Sciatic nerve (tissue), 2 donors: ENCODE measurements around the gene KHDC1L. TPM values are rescaled to one million over a fixed set of nuclear protein-coding genes. Genes with fewer than 3 reads are reported as not detected.
"Not testable (repeated sequence)": the region's sequence is repeated elsewhere in the genome, so short reads cannot be mapped to it uniquely, and the experiment has no call there.

Source experiments
- ATAC-seq: fragments of 200-7000 bp; cut with Tn5 transposase; one replicate; pipeline ENCODE4 v1.9.1; 2020; ENCODE audit warnings: mild to moderate bottlenecking, moderate library complexity
- DNase-seq: peaks from one replicate; pipeline ENCODE4 v3.0.0-alpha.2; 2020; ENCODE audit warnings: low spot score
- intact Hi-C: fragments of 100-400 bp; cut with DNase I; formaldehyde crosslinking; loops from one replicate; pipeline ENCODE4 v1.14.2; 2022
- total RNA-seq: library from RNA; stranded (reverse); fragmentation: NEBNext Ultra II Directional; extraction: Animal tissue kit (Norgen Biotek cat#: 25700); gene quantifications from one replicate; pipeline ENCODE4 v1.2.1, GENCODE V29; 2021
- donor health status: DM: no; HTN: no; CAD: no.
- donor health status: DM: no; HTN: no; CAD: no.

The KHDC1L gene
- total RNA-seq, 1 donor from 2014 or later: not detected

DNA sequence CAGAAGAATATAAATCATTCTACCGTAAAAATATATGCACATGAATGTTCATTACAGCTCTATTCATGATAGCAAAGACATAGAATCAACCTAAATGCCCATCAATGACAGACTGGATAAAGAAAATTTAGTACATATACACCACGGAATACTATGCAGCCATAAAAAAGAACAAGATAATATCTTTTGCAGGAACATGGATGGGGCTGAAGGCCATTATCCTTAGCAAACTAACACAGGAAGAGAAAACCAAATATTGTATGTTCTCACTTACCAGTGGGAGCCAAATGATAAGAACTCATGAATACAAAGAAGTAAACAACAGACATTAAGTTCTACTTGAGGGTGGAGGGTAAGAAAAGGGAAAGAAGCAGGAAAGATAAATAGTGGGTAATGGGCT is 8.4 kb downstream of the KHDC1L start:
- no peak for DNase-seq
- no peak for ATAC-seq
- intact Hi-C loops: no loop called here

DNA sequence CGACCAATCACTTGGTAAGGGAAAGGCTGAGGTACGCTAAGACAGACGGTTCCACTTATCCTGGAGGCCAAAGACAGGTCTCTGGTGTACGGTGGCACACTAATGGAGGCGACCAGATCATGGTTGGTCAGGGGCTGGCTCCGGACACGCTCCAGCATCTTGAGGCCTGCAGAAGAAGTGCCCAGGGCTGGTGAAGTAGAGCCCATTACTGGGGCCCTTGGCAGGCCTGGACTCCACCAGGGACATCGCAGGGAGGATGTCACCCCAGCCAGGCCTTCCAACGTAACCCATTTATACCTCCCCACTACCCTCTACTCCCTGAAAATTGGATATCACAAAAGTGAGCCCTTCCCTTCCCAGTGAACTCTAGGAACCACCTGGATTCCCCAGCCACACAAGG is 16.2 kb downstream of the KHDC1L start:
- DNase-seq: no peak
- intact Hi-C loops: no loop called here
- ATAC-seq: no peak

DNA sequence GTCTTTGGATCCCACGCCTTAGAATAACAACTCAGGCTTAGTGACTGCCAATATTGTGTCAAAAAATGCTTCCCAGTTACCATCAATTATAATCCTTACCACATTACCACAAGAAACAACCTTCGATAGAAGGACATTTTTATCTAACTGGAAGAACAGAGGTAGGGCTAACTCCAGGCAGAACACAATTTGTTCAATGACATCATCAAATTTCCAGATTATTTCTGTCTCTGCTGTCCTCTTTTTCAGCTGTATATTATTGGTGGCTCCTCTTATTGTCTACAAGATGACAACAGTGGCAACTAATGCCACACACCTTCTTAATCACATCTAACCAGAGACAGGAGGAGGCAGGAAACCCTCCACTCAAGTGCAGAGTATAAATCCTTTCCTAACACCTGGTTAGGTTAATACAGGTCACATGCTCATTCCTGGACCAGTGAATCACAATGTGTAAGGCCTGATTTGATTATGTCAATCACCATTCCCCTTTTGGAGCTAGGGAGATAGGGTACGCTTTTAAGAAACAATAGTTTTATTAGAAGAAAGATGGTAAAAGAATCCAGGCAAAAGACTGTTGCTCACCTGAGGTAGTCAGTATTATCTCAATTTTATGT is 18.0 kb downstream of the KHDC1L start:
- ATAC-seq (no peak), DNase-seq (no peak)
- intact Hi-C loops: no loop called here

DNA sequence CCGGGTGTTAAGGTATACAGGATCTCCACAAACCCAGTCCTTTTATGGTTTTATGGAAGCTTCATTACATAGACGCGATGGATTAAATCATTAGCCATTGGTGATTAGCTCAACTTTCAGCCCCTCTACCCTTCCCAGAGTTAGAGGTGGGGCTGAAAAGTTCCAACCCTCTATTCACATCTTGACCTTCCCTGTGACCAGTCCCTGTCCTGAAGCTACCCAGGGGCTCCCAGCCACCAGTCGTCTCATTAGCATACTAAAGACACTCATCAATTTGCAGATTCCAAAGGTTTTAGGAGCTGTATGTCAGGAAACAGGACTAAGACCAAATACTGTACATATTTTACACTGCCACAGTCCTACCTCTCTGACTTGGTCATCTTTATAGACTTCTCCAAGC is 21.0 kb downstream of the KHDC1L start:
- ATAC-seq: no peak
- DNase-seq: no peak
- intact Hi-C loops: no loop called here

DNA sequence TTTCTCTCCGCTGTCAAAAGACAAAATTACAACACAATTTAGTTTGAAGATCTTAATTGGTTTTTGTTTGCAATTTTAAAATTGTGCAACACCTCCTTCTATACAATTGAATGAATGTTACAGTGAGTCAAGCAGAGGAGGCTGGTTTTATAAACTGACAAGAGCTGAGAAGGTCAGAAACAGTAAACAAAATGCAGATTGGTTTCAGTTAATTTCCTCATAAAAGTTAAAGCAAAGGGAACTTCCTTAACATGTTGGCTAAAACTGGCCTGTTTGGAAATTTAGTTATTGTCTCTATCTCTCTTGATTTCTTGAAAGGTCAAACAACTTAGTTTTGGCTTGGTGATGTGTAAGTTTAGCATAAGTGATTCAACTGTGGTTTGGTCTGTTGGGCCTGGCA is 22.2 kb downstream of the KHDC1L start:
- no peak for DNase-seq
- intact Hi-C loops: no loop called here
- ATAC-seq: no peak

DNA sequence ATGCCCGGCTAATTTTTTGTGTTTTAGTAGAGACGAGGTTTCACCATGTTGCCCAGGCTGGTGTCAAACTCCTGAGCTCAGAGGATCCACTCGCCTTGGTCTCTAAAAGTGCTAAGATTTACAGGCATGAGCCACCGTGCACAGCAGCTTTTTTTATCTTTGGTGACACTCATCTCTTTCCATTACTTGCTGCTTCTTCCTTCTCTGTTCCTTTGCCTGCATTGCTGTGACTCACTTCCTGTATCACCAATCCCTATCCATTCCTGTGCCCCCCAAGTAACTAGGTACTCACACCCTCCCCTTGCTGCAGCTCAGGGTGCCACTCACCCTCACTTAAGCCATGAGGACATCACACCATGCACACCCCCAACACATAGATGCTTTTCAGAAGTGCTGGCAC is 24.6 kb downstream of the KHDC1L start:
- intact Hi-C loops: no loop called here
- DNase-seq (no peak), ATAC-seq (no peak)

DNA sequence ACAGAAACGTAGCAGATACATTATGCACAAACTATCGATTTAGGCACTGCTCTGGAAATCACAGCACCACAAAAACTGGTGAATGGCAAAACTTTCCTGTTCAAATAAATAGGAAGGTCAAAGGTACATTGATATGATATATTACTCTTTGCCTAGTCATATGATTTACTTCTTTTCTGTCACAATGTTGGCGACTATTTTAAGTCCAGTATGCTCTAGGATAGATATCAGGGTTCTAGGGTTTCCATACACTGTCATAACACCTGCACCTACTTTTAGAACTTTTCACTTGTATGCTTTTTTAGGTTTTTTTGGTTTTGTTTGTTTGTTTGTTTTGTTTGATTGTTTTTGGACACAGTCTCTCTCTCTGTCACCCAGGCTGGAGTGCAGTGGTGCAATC is 25.0 kb downstream of the KHDC1L start:
- ATAC-seq (no peak), DNase-seq (no peak)
- intact Hi-C loops: no loop called here

DNA sequence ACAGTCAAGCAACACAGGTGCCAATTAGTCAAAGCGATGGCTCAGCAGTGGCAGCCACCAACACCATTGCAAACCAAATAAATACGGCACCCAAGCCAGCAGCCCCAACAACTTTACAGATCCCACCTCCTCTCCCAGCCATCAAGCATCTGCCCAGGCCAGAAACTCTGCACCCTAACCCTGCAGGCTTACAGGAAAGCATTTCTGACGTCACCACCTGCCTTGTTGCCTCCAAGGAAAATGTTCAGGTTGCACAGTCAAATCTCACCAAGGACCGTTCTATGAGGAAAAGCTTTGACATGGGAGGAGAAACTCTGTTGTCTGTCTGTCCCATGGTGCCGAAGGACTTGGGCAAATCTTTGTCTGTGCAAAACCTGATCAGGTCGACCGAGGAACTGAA is 30.6 kb downstream of the KHDC1L start:
- intact Hi-C loops: no loop called here
- DNase-seq (no peak), ATAC-seq (no peak)

DNA sequence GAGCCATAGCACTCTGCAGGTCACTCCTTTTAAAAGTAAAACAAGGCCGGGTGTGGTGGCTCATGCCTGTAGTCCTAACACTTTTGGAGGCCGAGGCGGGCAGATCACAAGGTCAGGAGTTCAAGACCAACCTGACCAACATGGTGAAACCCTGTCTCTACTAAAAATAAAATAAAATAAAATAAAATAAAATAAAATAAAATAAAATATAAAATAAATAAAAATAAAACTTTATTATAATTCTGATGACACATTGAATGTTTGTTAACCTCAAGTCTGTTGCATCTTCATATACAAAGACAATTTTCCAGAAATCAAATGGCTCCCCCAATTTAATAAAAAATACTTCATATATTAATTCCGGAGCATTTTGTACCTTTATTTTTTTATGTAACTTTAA is 32.0 kb downstream of the KHDC1L start:
- DNase-seq, ATAC-seq, intact Hi-C loops: not testable (repeated sequence)

DNA sequence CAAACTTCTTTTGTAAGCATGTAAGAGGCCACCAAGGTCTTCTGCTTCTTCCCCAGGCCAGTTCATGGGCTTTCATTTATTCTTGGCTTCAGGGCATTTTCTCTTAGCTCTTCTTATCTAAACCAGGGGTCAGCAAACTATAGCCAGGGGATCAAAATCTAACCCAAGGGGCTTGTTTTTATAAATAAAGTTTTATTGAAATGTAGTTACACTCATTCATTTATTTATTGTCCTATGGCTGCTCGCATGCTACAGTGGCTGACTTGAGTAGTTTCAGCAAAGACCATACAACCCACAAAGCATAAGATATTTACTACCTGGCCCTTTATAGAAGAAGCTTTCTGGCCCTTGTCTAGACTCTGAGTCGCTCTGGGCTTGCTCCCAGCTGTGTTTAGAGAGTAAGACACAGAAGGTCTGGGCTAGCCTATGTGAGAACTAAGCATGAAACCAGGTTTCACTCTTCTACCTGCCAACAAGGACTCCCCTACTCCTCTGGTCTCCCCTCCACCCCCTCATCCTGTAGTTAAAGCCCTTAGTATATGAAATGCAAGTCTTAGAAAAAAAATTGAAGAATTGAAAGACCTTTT is 43.2 kb downstream of the KHDC1L start:
- DNase-seq: no peak
- intact Hi-C loops: no loop called here
- ATAC-seq: no peak

DNA sequence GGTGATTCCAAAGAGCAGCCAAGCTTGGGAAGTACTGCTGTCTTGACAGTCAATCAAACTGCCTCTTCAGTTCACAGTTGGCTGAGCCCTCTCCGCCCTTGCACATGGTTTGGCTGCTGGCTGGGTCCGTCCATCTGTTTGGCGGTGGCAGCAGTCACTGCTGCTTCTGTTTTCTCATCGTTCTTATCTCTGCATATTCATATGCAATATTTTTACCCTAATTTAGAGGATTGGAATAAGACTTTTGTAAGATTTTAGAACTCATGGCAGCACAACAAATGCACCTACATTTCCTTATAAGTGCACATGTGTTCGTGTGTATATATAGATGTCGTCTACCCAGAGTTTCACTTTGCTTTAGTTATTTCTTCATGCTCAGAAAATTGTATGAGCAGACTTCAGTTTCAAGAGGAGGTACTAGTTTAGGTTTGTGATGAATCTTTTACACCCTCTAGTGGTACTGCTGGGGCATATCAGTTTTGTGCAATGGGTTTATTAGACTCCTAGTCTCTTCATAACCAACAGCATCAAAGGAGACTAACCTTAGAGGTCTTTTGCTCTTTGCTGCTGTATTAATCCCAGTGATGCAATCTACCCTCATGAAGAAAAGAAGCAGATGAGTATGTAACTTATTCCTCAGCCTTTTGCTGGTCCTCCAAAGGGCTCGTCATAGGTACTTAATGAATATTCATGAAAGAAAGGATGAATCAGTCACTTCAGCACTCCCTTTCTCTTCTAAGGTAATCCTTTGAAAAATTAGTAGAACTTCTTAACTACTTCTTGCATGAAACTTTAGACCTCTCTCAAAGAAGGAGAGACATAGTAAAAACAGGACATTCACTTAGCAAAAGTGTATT is 44.3 kb downstream of the KHDC1L start:
- DNase-seq (no peak), ATAC-seq (peak; percentile 87)
- intact Hi-C loops: no loop called here

DNA sequence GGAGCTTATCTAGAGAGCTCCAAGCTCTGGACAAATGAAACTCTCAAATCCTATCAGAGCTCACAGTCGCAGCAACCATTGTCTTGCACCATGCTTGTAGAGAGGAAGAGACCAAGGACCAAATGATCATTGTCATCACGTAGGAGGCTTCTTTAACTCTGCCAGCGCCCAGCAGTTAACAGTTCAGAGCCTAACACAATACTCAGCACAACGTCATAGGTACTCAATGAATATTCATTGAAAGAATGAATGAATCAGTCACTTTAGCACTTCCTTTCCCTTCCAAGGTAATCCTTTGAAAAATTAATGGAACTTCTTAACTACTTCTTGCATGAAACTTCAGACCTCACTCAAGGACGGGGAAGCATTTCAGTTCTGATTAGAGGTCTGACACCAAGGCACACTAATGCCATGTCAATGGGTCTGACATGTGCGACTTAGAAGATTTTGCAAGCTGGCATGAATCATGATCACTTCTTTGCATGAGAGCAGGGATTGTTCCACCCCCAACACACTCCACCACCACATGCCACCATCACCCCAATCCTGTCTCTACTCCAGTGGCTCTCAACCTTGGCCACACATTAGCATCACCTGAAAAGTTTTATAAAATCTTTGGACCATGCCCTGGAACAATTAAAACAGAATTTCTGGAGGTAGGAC is 45.1 kb downstream of the KHDC1L start:
- ATAC-seq (peak; percentile 18), DNase-seq (no peak)
- intact Hi-C loops: no loop called here

DNA sequence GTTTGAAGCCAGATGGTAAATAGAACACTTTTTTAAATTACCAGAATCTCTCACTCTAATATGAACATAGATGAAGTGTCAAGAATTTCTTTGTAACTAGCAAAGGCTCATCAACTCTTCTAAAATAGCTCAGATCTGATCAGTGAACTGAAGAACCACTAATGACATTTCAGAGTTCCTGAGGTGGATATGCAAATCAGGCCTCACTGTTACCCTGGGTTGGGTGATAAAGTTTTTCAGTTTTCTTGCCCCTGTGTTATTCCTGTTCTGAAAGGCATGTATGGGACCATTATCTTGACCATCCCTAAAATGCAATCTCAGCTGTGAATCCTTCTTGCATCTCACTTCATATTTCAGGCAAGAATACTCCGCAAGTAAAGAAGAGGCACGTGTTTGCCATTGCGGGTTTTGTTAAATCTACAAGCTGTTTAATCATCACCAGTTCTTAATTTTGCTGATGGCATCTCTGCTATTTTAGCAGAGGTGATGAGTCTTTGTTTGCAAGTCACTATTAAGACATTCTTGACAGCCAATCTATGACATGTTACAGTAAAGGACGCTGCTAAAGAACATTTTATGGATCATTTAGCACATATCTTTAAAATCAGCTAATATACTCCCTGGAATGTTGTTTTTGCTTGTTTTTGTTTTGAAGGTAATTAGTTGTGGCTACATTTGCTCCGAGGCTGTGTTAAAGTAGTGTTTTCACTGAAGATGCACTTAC is 47.9 kb downstream of the KHDC1L start:
- ATAC-seq: no peak
- intact Hi-C loops: no loop called here
- DNase-seq: no peak

DNA sequence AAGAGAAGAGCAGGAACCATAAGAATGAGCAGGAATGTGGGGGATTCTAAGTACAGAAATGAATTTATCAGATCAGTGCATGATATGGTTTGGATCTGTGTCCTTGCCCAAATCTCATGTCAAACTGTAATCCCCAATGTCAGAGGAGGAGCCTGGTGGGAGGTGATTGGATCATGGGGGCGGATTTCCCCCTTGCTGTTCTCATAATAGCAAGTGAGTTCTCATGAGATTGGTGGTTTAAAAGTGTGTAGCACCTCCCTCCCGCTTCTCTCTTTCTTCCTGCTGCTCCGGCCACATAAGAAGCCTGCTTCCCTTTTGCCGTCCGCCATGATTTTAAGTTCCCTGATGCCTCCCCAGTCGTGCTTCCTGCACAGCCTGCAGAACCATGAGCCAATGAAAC is 49.2 kb downstream of the KHDC1L start:
- DNase-seq (no peak), ATAC-seq (no peak)
- intact Hi-C loops: no loop called here

DNA sequence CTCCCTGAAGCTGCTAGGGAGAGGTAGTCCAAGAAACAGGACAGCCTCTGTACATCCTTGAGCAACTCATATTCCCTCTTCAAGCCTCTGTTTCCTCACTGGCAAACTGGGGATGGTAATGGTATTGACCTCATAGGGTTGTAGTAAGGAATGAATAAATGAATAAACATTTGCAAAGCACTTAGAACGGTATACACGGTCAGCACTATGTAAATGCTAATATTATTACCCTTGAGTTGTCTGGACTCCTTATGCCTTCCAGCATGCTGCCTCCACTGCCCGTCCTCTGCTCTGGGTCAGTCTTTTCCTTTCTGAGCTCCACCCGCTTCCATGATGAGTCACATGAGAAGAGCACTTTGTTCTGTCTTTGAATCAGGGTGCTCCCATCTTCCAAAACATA is 50.6 kb downstream of the KHDC1L start:
- DNase-seq (no peak), ATAC-seq (no peak)
- intact Hi-C loops: no loop called here
